ENCODE measurements around the gene POP5. TPM values are rescaled to one million over a fixed set of nuclear protein-coding genes. Genes with fewer than 3 reads are reported as not detected.

The POP5 gene
- total and polyA plus RNA-seq, 2 experiments from 2014 or later: 52.4 to 140 TPM

- TF ChIP-seq REST (IDR thresholded peaks at IDR 0.05; ENCODE audit: unreplicated experiment) (no peak), EZH2phosphoT487 (IDR thresholded peaks at IDR 0.05; ENCODE audit: unreplicated experiment) (no peak), POLR2AphosphoS5 (IDR thresholded peaks at IDR 0.05; ENCODE audit: low read depth) (no peak), CREB1 (CRISPR knock-in tag; IDR thresholded peaks at IDR 0.05; ENCODE audit: low read depth) (no peak), ZNF331 (CRISPR knock-in tag; IDR thresholded peaks at IDR 0.05; ENCODE audit: low read depth) (no peak)
- TF ChIP-seq, protein P1, sequence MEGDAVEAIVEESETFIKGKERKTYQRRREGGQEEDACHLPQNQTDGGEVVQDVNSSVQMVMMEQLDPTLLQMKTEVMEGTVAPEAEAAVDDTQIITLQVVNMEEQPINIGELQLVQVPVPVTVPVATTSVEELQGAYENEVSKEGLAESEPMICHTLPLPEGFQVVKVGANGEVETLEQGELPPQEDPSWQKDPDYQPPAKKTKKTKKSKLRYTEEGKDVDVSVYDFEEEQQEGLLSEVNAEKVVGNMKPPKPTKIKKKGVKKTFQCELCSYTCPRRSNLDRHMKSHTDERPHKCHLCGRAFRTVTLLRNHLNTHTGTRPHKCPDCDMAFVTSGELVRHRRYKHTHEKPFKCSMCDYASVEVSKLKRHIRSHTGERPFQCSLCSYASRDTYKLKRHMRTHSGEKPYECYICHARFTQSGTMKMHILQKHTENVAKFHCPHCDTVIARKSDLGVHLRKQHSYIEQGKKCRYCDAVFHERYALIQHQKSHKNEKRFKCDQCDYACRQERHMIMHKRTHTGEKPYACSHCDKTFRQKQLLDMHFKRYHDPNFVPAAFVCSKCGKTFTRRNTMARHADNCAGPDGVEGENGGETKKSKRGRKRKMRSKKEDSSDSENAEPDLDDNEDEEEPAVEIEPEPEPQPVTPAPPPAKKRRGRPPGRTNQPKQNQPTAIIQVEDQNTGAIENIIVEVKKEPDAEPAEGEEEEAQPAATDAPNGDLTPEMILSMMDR (conservative IDR thresholded peaks at IDR 0.05; ENCODE audit: low read depth in 2 of 2): no peak
- TF ChIP-seq, protein P2, sequence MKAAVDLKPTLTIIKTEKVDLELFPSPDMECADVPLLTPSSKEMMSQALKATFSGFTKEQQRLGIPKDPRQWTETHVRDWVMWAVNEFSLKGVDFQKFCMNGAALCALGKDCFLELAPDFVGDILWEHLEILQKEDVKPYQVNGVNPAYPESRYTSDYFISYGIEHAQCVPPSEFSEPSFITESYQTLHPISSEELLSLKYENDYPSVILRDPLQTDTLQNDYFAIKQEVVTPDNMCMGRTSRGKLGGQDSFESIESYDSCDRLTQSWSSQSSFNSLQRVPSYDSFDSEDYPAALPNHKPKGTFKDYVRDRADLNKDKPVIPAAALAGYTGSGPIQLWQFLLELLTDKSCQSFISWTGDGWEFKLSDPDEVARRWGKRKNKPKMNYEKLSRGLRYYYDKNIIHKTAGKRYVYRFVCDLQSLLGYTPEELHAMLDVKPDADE (IDR thresholded peaks at IDR 0.05): no peak
Measured at GRCh38 chr12:120590741-120591407, 9.7 kb upstream of the POP5 start (continued).

GRCh38 chr12:120588948-120589930 lies 8.0 kb upstream of the POP5 start:
- H3K9me3 Mint-ChIP-seq: no peaks in the 10 kb centered on the region
- Histone ChIP-seq H3K27me3 (ENCODE audit: insufficient read depth) (peaks cover 7% of the 10 kb centered on the region; the same call in 1 of the 2 replicates), H3K4me2 (no peak overlapping the region), H3K79me2 (replicated peaks; ENCODE audit: insufficient read depth) (no peaks in the 10 kb centered on the region), H2AFZ (no peak overlapping the region), H3K4me1 (ENCODE audit: insufficient read depth) (no peaks in the 10 kb centered on the region), H3K9me2 (ENCODE audit: insufficient read depth) (no peaks in the 10 kb centered on the region), H4K20me1 (replicated peaks; ENCODE audit: insufficient read depth) (no peaks in the 10 kb centered on the region), H3K36me3 (ENCODE audit: insufficient read depth) (no peaks in the 10 kb centered on the region), H3F3A (replicated peaks; ENCODE audit: low read depth) (no peaks in the 10 kb centered on the region; the same call in 1 of the 2 replicates), H3K27ac (ENCODE audit: low read depth) (no peak overlapping the region), H3K4me3 (no peak overlapping the region)
- DNase-seq (ENCODE audit: low spot score): no peak
- ATAC-seq: no peak
- peaks cover 13% of the 10 kb centered on the region for H3K27me3 Mint-ChIP-seq (ENCODE audit: insufficient read depth, low read depth, poor library complexity)
- H3K4me1 Mint-ChIP-seq: peaks cover 6% of the 10 kb centered on the region
- H3K36me3 Mint-ChIP-seq (ENCODE audit: low read depth): no peaks in the 10 kb centered on the region
- no peak overlapping the region for H3K4me3 Mint-ChIP-seq
- no peak overlapping the region for H3K27ac Mint-ChIP-seq
- TF ChIP-seq STAT1 (IDR thresholded peaks at IDR 0.05; ENCODE audit: unreplicated experiment) (no peak), CREB1 (CRISPR knock-in tag; IDR thresholded peaks at IDR 0.05; ENCODE audit: low read depth) (no peak), EZH2phosphoT487 (IDR thresholded peaks at IDR 0.05; ENCODE audit: unreplicated experiment) (no peak), REST (IDR thresholded peaks at IDR 0.05; ENCODE audit: unreplicated experiment) (no peak), POLR2AphosphoS5 (IDR thresholded peaks at IDR 0.05; ENCODE audit: low read depth) (no peak), NANOG (IDR thresholded peaks at IDR 0.05; ENCODE audit: borderline replicate concordance) (no peak)
- TF ChIP-seq, protein P2 (IDR thresholded peaks at IDR 0.05): no peak
- TF ChIP-seq, protein P1 (conservative IDR thresholded peaks at IDR 0.05; ENCODE audit: low read depth in 2 of 2): no peak
